GM19452 (cell line): ENCODE measurements around the gene SLC17A5.
A peak's percentile ranks its signal among the peaks of the same experiment; 100 is the strongest.
"Not testable (repeated sequence)": the region's sequence is repeated elsewhere in the genome, so short reads cannot be mapped to it uniquely, and the experiment has no call there.

Experiments used
- ATAC-seq: cut with Tn5 transposase; IDR thresholded peaks from one replicate; pipeline ENCODE4 v1.9.1; 2021; ENCODE audit not compliant: unreplicated experiment

Gene SLC17A5

DNA sequence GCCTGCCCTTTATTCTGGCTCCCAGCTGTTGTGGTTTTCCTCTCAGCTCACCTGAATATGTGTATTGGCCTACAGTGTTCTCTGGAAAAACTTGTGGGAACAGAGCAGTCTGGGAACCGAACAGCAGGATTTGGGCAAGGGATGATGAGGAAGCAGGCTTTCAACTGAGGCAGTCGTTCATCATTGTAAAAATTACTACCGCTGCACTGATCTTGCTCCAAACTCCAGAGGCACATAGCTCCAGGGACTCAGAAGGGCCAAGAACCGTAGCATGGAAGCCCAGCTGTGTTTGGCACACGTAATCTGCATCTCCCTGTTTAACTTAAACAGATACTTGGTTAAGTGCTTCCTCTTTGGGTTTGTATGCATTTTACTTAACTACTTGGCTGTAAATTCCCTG, 84.7 kb downstream of the SLC17A5 start:
- no peak for ATAC-seq

DNA sequence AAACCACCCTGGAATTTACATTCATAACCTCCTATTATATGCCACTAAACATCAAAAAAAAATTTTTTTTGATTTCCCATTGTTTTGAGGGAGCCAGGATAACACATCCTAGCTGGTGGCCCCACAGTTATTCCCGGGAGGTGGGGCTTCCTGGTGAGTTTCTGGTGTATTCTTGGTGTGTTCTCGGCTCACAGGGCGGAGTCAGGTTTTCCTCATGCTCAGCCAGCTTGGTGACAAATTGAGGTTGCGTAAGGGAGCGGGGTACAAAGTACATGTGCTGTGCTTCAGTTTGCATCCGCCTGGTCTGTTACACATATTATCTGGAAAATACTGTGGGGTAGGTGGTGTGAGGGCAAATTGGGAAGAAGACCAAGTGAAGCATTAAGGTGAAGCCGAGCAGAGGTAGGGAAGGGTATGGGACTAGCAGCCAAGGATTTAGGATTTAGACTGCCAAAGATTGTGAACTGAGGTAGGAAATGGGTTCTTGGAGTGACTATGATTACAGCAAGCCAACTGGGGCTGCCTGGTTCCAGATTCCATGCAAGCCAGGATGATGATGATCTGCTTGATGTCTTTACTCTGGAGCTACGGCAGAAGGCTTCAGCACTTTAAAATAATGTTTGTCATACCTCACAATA, 86.7 kb downstream of the SLC17A5 start:
- no peak for ATAC-seq

- not testable (repeated sequence) for ATAC-seq
Measured at GRCh38 chr6:73566486-73566871, 87.3 kb downstream of the SLC17A5 start.

DNA sequence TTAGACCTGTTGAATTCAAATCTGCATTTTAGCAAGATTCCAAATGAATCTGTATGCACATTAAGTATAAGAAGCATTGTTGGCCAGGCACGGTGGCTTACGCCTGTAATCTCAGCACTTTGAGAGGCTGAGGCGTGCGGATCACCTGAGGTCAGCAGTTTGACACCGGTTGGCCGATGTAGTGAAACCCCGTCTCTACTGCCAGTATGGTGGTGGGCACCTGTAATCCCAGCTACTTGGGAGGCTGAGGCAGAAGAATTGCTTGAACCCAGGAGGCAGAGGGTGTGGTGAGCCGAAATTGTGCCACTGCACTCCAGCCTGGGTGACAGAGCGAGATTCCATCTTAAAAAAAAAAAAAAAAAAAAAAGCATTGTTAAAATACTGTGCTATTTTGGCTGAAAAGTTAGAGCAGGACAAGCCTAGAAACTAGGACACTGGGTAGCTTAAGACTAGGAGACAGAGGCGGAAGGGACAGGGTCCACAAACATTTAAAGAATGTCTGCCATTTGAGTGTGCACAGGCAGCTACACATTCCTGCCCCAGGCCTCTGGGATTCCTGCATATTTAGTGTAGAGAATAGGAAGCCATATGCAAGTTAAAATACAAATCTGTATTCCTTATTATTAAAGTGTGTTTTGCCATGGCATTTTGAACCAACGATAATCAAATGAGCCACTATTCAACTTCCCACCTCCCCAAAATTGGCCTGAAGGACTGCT, 87.9 kb downstream of the SLC17A5 start:
- no peak for ATAC-seq

- no peak for ATAC-seq
Measured at GRCh38 chr6:73564578-73565345, 89.0 kb downstream of the SLC17A5 start.

- ATAC-seq, result no peak
Measured at GRCh38 chr6:73562558-73562957, 91.2 kb downstream of the SLC17A5 start.

GRCh38 chr6:73560853-73561407, 92.9 kb downstream of the SLC17A5 start:
- ATAC-seq, result peak; percentile 48

DNA sequence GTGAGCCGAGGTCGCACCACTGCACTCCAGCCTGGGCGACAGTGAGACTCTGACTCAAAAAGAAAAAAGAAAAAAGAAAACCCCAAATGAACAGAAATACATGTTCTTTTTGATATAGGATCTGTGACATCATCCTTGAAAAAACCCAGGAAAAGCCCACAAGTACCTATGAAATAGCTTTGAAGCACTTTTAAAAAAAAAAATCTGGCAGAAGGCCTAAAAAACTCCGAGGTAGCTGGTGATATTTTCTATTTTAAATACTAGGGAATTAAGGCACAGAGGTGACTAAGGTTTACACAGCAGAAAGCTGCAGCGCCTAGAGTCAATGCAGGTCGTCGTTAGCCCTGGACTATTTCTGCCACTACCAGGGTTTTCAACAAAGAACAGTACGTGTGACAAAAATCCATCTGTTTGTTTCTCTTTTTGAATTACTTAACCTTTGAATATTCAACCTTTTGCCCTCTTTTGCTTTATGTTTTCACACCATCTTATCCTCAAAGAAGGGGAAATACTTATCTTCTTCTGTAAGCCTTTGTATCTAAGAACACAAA, 93.5 kb downstream of the SLC17A5 start:
- ATAC-seq, result no peak

DNA sequence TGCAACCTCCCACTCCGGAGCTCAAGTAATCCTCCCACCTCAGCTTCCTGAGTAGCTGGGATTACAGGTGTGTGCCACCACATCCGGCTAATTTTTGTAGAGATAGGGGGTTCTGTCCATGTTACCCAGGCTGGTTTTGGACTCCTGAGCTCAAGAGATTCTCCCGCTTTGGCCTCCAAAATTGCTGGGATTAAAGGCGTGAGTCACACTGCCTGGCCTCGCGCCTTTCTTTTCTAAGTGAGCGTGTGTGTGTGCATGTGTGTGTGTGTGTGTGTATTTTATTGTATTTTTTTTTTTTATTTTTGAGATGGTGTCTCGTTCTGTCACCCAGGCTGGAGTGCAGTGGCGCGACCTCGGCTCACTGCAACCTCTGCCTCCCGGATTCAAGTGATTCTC, 94.4 kb downstream of the SLC17A5 start:
- ATAC-seq, result not testable (repeated sequence)

- ATAC-seq, result peak; percentile 57
Measured at GRCh38 chr6:73558624-73559398, 95.0 kb downstream of the SLC17A5 start.

GRCh38 chr6:73556836-73557235, 97.0 kb downstream of the SLC17A5 start:
- ATAC-seq, result no peak

DNA sequence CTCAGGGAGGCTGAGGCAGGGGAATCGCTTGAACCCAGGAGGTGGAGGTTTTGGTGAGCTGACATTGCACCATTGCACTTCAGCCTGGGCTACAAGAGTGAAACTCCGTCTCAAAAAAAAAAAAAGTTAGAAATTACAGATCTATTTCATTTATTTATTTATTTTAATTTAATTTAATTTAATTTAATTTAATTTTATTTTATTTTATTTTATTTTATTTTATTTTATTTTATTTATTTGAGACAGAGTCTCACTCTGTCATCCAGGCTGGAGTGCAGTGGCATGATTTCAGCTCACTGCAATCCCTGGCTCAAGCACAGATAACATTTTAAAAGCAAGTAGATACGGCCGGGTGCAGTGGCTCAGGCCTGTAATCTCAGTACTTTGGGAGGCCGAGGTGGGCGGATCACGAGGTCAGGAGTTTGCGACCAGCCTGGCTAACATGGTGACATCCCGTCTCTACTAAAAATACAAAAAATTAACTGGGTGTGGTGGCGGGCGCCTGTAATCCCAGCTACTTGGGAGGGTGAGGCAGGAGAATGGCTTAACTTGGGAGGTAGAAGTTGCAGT, 98.3 kb downstream of the SLC17A5 start:
- not testable (repeated sequence) for ATAC-seq

- not testable (repeated sequence) for ATAC-seq
Measured at GRCh38 chr6:73551115-73551514, 102.7 kb downstream of the SLC17A5 start.

DNA sequence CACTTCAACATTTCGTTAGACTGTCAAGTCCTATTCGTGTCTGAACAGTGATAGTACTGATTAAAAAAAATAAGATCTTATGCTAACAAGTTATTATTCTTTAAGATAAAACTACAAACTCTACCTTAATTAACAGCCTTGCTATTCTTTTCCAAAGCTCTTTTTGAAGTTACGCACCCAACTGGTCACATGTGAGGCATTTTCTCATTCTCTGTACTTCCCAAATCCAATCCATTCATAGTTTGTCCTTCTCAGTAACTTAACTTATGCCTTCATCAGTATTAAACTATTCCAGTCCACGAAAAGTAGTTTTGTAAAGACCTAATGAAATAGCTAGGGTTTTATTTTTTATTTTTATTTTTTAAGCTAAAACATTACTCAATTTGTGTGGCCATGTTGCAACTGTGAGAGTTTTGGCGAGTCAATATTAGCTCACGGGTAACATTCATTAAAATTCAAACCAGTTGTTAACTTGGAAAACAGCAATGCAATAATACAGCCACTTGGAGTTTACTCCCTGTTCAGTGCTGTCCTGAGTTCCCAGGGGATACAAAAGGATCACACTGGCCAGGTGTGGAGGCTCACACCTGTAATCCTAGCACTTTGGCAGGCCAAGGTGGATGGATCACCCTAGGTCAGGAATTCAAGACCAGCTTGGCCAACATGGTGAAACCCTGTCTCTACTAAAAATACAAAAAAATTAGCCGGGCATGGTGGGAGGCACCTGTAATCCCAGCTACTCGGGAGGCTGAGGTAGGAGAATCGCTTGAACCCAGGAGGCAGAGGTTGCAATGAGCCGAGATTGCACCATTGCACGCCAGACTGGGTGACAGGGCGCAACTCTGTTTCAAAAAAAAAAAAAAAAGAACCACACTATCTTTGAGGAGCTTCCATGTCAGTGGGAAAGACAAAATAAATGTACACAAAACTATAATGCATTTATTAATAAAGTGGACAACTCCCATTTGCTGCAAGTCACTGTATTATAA, 105.0 kb downstream of the SLC17A5 start:
- no peak for ATAC-seq

DNA sequence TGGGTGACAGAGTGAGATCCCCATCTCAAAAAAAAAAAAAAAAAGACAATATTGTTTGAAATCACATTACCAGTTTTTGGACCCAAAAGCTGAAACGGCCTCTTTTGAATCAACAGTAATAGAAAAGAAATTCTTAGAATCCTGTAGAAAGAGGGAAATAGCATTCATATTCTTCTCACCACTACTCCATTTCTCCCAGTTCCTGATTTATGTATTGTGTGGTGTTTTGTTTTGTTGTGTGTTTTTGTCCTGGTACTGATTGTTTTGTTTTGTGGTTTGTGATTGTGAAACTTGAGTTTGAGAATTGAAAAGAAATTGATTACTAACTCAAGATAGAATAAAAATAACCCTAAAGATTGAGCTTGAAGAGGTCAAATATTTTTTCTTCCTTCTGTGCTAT, 106.8 kb downstream of the SLC17A5 start:
- ATAC-seq, result no peak
